ENCODE measurements around the gene DNAJB1.
"Not testable (repeated sequence)": the region's sequence is repeated elsewhere in the genome, so short reads cannot be mapped to it uniquely, and the experiment has no call there.

Gene DNAJB1

GRCh38 chr19:14505488-14506239, 12.5 kb downstream of the DNAJB1 start:
- peak overlapping the region; percentile 25 for H4K12ac ChIP-seq (ENCODE audit: low read depth, low read length)
- H2BK120ac ChIP-seq (ENCODE audit: insufficient read depth, low read length, poor library complexity), result peak overlapping the region; percentile 78
- H2AFZ ChIP-seq (ENCODE audit: insufficient read depth, low read length, poor library complexity), result peak overlapping the region; percentile 42
- peak overlapping the region; percentile 83 for H4K91ac ChIP-seq (ENCODE audit: low read depth, low read length)
- no peaks in the 10 kb centered on the region for H3K36me3 ChIP-seq (ENCODE audit: control insufficient read depth in 1 of 2, insufficient read depth in 2 of 2, low read length in 2 of 2)
- H2AK5ac ChIP-seq (ENCODE audit: low read length), result no peak overlapping the region
- peak; percentile 95 to 99 for DNase-seq
- H3K4me2 ChIP-seq (ENCODE audit: low read length), result peak overlapping the region; percentile 45
- no peak overlapping the region for H3K23ac ChIP-seq (ENCODE audit: low read length)
- no peaks in the 10 kb centered on the region for H3K79me2 ChIP-seq (ENCODE audit: control insufficient read depth, insufficient read depth, low read length, poor library complexity)
- no CpG with 5 or more reads among the region's 19 CpGs for WGBS (ENCODE audit: extremely low coverage, insufficient coverage, insufficient read length)
- no peaks in the 10 kb centered on the region for H3K27me3 ChIP-seq (ENCODE audit: insufficient read depth, low read length)
- peaks cover 12 to 19% of the 10 kb centered on the region in 2 experiments for H3K4me1 ChIP-seq (ENCODE audit: control insufficient read depth in 1 of 2, insufficient read depth in 2 of 2, low read length in 2 of 2)
- peaks cover 15% of the 10 kb centered on the region for H3K79me1 ChIP-seq (ENCODE audit: low read length)
- H3K18ac ChIP-seq (ENCODE audit: low read length), result peak overlapping the region; percentile 61
- peak overlapping the region; percentile 78 for H2BK5ac ChIP-seq (ENCODE audit: low read depth, low read length, poor library complexity)
- peak overlapping the region; percentile 58 for H3K14ac ChIP-seq (ENCODE audit: low read length)
- peak overlapping the region; percentile 73 for H4K8ac ChIP-seq (ENCODE audit: low read depth, low read length)
- no peak overlapping the region for H3K4me3 ChIP-seq (ENCODE audit: low read depth, low read length)
- H3K9ac ChIP-seq (ENCODE audit: low read length), result no peak overlapping the region
- peak overlapping the region; percentile 42 for H2BK12ac ChIP-seq (ENCODE audit: low read length)
- H3K27ac ChIP-seq (ENCODE audit: low read depth, low read length), result peak overlapping the region; percentile 89
- H3K9me3 ChIP-seq (ENCODE audit: insufficient read depth, low read depth, low read length), result no peaks in the 10 kb centered on the region
- no peak overlapping the region for H3K4ac ChIP-seq (ENCODE audit: low read depth, low read length)

GRCh38 chr19:14504575-14504974, 13.6 kb downstream of the DNAJB1 start:
- not testable (repeated sequence) for H3K4me3 ChIP-seq (ENCODE audit: low read depth, low read length); H3K23ac ChIP-seq (ENCODE audit: low read length); H2BK120ac ChIP-seq (ENCODE audit: insufficient read depth, low read length, poor library complexity); DNase-seq; H3K18ac ChIP-seq (ENCODE audit: low read length); H3K9ac ChIP-seq (ENCODE audit: low read length); H3K79me2 ChIP-seq (ENCODE audit: control insufficient read depth, insufficient read depth, low read length, poor library complexity); H3K27me3 ChIP-seq (ENCODE audit: insufficient read depth, low read length); H3K4ac ChIP-seq (ENCODE audit: low read depth, low read length); H3K27ac ChIP-seq (ENCODE audit: low read depth, low read length); H4K8ac ChIP-seq (ENCODE audit: low read depth, low read length); H3K9me3 ChIP-seq (ENCODE audit: insufficient read depth, low read depth, low read length); H2AFZ ChIP-seq (ENCODE audit: insufficient read depth, low read length, poor library complexity); H3K4me2 ChIP-seq (ENCODE audit: low read length); H4K12ac ChIP-seq (ENCODE audit: low read depth, low read length); H3K14ac ChIP-seq (ENCODE audit: low read length); H2BK5ac ChIP-seq (ENCODE audit: low read depth, low read length, poor library complexity); H3K36me3 ChIP-seq (ENCODE audit: control insufficient read depth in 1 of 2, insufficient read depth in 2 of 2, low read length in 2 of 2)
- WGBS (ENCODE audit: extremely low coverage, insufficient coverage, insufficient read length), result 0% methylated on average over 1 of the region's 8 CpGs
- Histone ChIP-seq H2AK5ac (ENCODE audit: low read length) (peak overlapping the region; percentile 44), H3K4me1 (ENCODE audit: control insufficient read depth in 1 of 2, insufficient read depth in 2 of 2, low read length in 2 of 2) (peaks cover 12 to 19% of the 10 kb centered on the region in 2 experiments), H3K79me1 (ENCODE audit: low read length) (peaks cover 15% of the 10 kb centered on the region), H2BK12ac (ENCODE audit: low read length) (peak overlapping the region; percentile 75), H4K91ac (ENCODE audit: low read depth, low read length) (peak overlapping the region; percentile 8)

GRCh38 chr19:14503285-14503684, 14.9 kb downstream of the DNAJB1 start:
- Histone ChIP-seq H2BK12ac (ENCODE audit: low read length) (no peak overlapping the region), H3K14ac (ENCODE audit: low read length) (no peak overlapping the region), H3K4me2 (ENCODE audit: low read length) (no peak overlapping the region), H3K27me3 (ENCODE audit: insufficient read depth, low read length) (no peaks in the 10 kb centered on the region), H3K23ac (ENCODE audit: low read length) (no peak overlapping the region), H2AK5ac (ENCODE audit: low read length) (no peak overlapping the region), H3K4me1 (ENCODE audit: control insufficient read depth in 1 of 2, insufficient read depth in 2 of 2, low read length in 2 of 2) (peaks cover 12 to 19% of the 10 kb centered on the region in 2 experiments), H3K79me1 (ENCODE audit: low read length) (peaks cover 15% of the 10 kb centered on the region), H3K9me3 (ENCODE audit: insufficient read depth, low read depth, low read length) (no peaks in the 10 kb centered on the region), H2BK5ac (ENCODE audit: low read depth, low read length, poor library complexity) (no peak overlapping the region), H3K4ac (ENCODE audit: low read depth, low read length) (no peak overlapping the region), H3K4me3 (ENCODE audit: low read depth, low read length) (no peak overlapping the region), H4K8ac (ENCODE audit: low read depth, low read length) (no peak overlapping the region), H3K9ac (ENCODE audit: low read length) (no peak overlapping the region), H2AFZ (ENCODE audit: insufficient read depth, low read length, poor library complexity) (no peak overlapping the region), H3K79me2 (ENCODE audit: control insufficient read depth, insufficient read depth, low read length, poor library complexity) (no peaks in the 10 kb centered on the region), H2BK120ac (ENCODE audit: insufficient read depth, low read length, poor library complexity) (no peak overlapping the region), H4K12ac (ENCODE audit: low read depth, low read length) (no peak overlapping the region), H3K36me3 (ENCODE audit: control insufficient read depth in 1 of 2, insufficient read depth in 2 of 2, low read length in 2 of 2) (no peaks in the 10 kb centered on the region), H3K27ac (ENCODE audit: low read depth, low read length) (no peak overlapping the region), H4K91ac (ENCODE audit: low read depth, low read length) (no peak overlapping the region), H3K18ac (ENCODE audit: low read length) (no peak overlapping the region)
- no CpG with 5 or more reads among the region's 1 CpG for WGBS (ENCODE audit: extremely low coverage, insufficient coverage, insufficient read length)
- DNase-seq, result no peak

GRCh38 chr19:14502334-14503092, 15.7 kb downstream of the DNAJB1 start:
- no CpG with 5 or more reads among the region's 11 CpGs for WGBS (ENCODE audit: extremely low coverage, insufficient coverage, insufficient read length)
- H2AFZ ChIP-seq (ENCODE audit: insufficient read depth, low read length, poor library complexity), result no peak overlapping the region
- H4K91ac ChIP-seq (ENCODE audit: low read depth, low read length), result no peak overlapping the region
- H3K18ac ChIP-seq (ENCODE audit: low read length), result peak overlapping the region; percentile 29
- H3K4me2 ChIP-seq (ENCODE audit: low read length), result no peak overlapping the region
- H3K36me3 ChIP-seq (ENCODE audit: control insufficient read depth in 1 of 2, insufficient read depth in 2 of 2, low read length in 2 of 2), result no peaks in the 10 kb centered on the region
- H3K27ac ChIP-seq (ENCODE audit: low read depth, low read length), result no peak overlapping the region
- peak overlapping the region; percentile 39 for H3K14ac ChIP-seq (ENCODE audit: low read length)
- peaks cover 12 to 19% of the 10 kb centered on the region in 2 experiments for H3K4me1 ChIP-seq (ENCODE audit: control insufficient read depth in 1 of 2, insufficient read depth in 2 of 2, low read length in 2 of 2)
- H3K79me2 ChIP-seq (ENCODE audit: control insufficient read depth, insufficient read depth, low read length, poor library complexity), result no peaks in the 10 kb centered on the region
- H4K8ac ChIP-seq (ENCODE audit: low read depth, low read length), result peak overlapping the region; percentile 53
- H3K79me1 ChIP-seq (ENCODE audit: low read length), result peaks cover 15% of the 10 kb centered on the region
- no peaks in the 10 kb centered on the region for H3K27me3 ChIP-seq (ENCODE audit: insufficient read depth, low read length)
- H2BK5ac ChIP-seq (ENCODE audit: low read depth, low read length, poor library complexity), result peak overlapping the region; percentile 39
- no peak overlapping the region for H4K12ac ChIP-seq (ENCODE audit: low read depth, low read length)
- H3K9me3 ChIP-seq (ENCODE audit: insufficient read depth, low read depth, low read length), result no peaks in the 10 kb centered on the region
- no peak overlapping the region for H3K4ac ChIP-seq (ENCODE audit: low read depth, low read length)
- no peak overlapping the region for H3K4me3 ChIP-seq (ENCODE audit: low read depth, low read length)
- peak overlapping the region; percentile 26 for H2AK5ac ChIP-seq (ENCODE audit: low read length)
- H3K9ac ChIP-seq (ENCODE audit: low read length), result no peak overlapping the region
- no peak overlapping the region for H3K23ac ChIP-seq (ENCODE audit: low read length)
- peak overlapping the region; percentile 66 for H2BK120ac ChIP-seq (ENCODE audit: insufficient read depth, low read length, poor library complexity)
- peak overlapping the region; percentile 30 for H2BK12ac ChIP-seq (ENCODE audit: low read length)
- DNase-seq, result peak; percentile 92 to 94
